ENCODE results near the gene PDZD7. TPM values are rescaled to one million over a fixed set of nuclear protein-coding genes. Genes with fewer than 3 reads are reported as not detected.

PDZD7 gene
- total and polyA plus RNA-seq, 9 of the 15 experiments (the other 6 are each of a cell fraction or from before 2014, with no cell fraction given) = 0.04 to 0.24 (median 0.08) TPM; not detected in 3

DNA sequence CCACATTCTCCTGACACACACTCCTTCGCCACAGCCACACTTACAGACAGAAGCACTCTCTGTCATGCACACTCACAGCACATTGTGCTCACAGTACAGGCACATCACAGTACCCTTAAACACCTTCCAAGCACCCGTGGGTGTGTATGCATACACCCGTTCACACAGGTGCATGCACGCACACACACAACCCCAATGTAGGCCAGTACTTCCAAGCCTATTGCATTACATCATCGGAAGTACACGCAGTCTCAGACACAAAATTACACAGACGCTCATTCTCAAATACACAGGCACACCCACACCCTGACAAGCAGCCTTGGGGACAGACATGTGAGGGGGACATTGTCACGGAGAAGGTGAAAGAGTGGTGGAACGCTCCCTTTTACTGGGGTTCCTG, 42.0 kb upstream of the PDZD7 start:
- ChIA-PET POLR2A (no interaction called here), CTCF (ENCODE audit: low intra/inter-chr PET ratio) (no interaction called here)
- Histone ChIP-seq H3K36me3 (ENCODE audit: control insufficient read depth, insufficient read depth, low read length) (no peaks in the 10 kb centered on the region), H3K27me3 (ENCODE audit: control insufficient read depth in 2 of 2, insufficient read depth in 2 of 2, low read length in 2 of 2) (peaks cover 0 to 7% of the 10 kb centered on the region in 2 experiments; a peak in 3 of 5 replicates), H3K79me2 (ENCODE audit: control insufficient read depth, insufficient read depth, low read length) (no peaks in the 10 kb centered on the region), H2AFZ (ENCODE audit: low read depth, low read length) (no peak overlapping the region), H3K27ac (ENCODE audit: extremely low read depth, low read depth, low read length) (no peak overlapping the region), H3K9me3 (replicated peaks; ENCODE audit: control insufficient read depth, insufficient read depth, low read depth, low read length) (no peaks in the 10 kb centered on the region), H4K20me1 (replicated peaks; ENCODE audit: control insufficient read depth, insufficient read depth, low read length) (no peaks in the 10 kb centered on the region), H3K9ac (ENCODE audit: insufficient read depth in 1 of 2, low read depth in 2 of 2, low read length in 2 of 2) (no peak overlapping the region), H3K4me2 (ENCODE audit: insufficient read depth, low read length) (no peak overlapping the region), H3K9me1 (ENCODE audit: control insufficient read depth, insufficient read depth, low read length) (no peaks in the 10 kb centered on the region), H3K4me3 (no peak overlapping the region), H3K4me1 (replicated peaks in 1 of 2; ENCODE audit: control insufficient read depth in 2 of 2, insufficient read depth in 2 of 2, low read length in 2 of 2) (peaks cover 17 to 21% of the 10 kb centered on the region in 2 experiments)
- ATAC-seq (no peak), DNase-seq (ENCODE audit: extremely low read depth in 1 of 4, low spot score in 3 of 4) (no peak), FAIRE-seq (no peak)
- in situ Hi-C loops (cut with MboI) = no loop called here
- intact Hi-C loops (cut with micrococcal nuclease) = no loop called here
- no peak for TF ChIP-seq POLR2G (IDR thresholded peaks at IDR 0.05; ENCODE audit: low read depth, low read length)
- TF ChIP-seq, protein P1, sequence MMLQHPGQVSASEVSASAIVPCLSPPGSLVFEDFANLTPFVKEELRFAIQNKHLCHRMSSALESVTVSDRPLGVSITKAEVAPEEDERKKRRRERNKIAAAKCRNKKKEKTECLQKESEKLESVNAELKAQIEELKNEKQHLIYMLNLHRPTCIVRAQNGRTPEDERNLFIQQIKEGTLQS (IDR thresholded peaks at IDR 0.05) = peak; percentile 21; the same call in 1 of the 2 replicates
- TF ChIP-seq, protein P1 (CRISPR knock-in tag; conservative IDR thresholded peaks at IDR 0.05) = no peak
- no TSS peak for BruUV-seq (replicated peaks)
- 61% methylated on average over 9 of the region's 9 CpGs for WGBS (ENCODE audit: insufficient coverage, low coverage, missing lambda C conversion rate)

DNA sequence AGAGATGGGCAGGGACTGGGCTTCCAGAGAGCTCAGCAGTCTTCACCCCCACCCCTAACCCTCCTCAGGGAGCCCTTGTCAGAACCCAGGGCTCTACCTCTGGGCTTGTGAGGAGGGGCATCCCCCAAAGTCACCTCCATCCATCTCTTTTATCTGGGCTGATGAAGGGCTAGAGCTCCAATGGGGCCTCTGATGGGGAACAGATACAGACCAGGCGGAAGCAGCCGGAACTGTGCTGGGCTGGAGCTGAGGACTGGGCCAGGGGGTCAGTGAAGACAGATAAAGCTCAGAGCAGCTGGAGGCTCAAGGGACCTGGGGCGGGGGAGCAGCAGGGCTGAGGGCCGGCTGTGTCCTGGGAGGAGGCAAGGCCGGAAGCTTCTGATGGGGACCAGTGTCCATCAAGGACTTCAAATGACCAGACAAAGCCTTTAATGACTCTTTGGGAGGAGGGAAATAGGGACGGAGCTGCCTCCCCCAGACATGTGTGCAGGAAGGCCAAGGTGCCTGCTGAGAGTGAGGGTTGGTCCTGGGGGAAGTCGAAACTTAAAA, 41.0 kb upstream of the PDZD7 start:
- Histone ChIP-seq H3K9me1 (ENCODE audit: control insufficient read depth, insufficient read depth, low read length) (no peaks in the 10 kb centered on the region), H3K79me2 (ENCODE audit: control insufficient read depth, insufficient read depth, low read length) (no peaks in the 10 kb centered on the region), H2AFZ (ENCODE audit: low read depth, low read length) (peak overlapping the region; percentile 62; the same call in 1 of the 2 replicates), H3K4me1 (replicated peaks in 1 of 2; ENCODE audit: control insufficient read depth in 2 of 2, insufficient read depth in 2 of 2, low read length in 2 of 2) (peaks cover 21 to 25% of the 10 kb centered on the region in 2 experiments), H3K4me2 (ENCODE audit: insufficient read depth, low read length) (no peak overlapping the region), H3K9me3 (replicated peaks; ENCODE audit: control insufficient read depth, insufficient read depth, low read depth, low read length) (no peaks in the 10 kb centered on the region), H4K20me1 (replicated peaks; ENCODE audit: control insufficient read depth, insufficient read depth, low read length) (no peaks in the 10 kb centered on the region), H3K36me3 (ENCODE audit: control insufficient read depth, insufficient read depth, low read length) (no peaks in the 10 kb centered on the region), H3K27ac (ENCODE audit: extremely low read depth, low read depth, low read length) (no peak overlapping the region), H3K4me3 (no peak overlapping the region), H3K27me3 (ENCODE audit: control insufficient read depth in 2 of 2, insufficient read depth in 2 of 2, low read length in 2 of 2) (peaks cover 0 to 7% of the 10 kb centered on the region in 2 experiments; a peak in 3 of 5 replicates), H3K9ac (ENCODE audit: insufficient read depth in 1 of 2, low read depth in 2 of 2, low read length in 2 of 2) (peak overlapping the region in 1 of 2 experiments; percentile 58; a peak in 1 of 4 replicates)
- CTCF ChIA-PET (ENCODE audit: low intra/inter-chr PET ratio) = no interaction called here
- in situ Hi-C loops (cut with MboI) = no loop called here
- intact Hi-C loops (cut with micrococcal nuclease) = no loop called here
- POLR2A ChIA-PET = interaction anchor here (0.6 to 1.2 kb wide), 3 partner anchors 10 to 15 kb away, joined by 3 to 7 read pairs (median 3); partner anchors contain the start of gene KAZALD1
- DNase-seq (ENCODE audit: extremely low read depth in 1 of 4, low spot score in 3 of 4) (peak in 3 of 4 experiments; percentile 26 to 80 (median 75)), FAIRE-seq (peak; percentile 80), ATAC-seq (peak; percentile 78)
- no TSS peak for BruUV-seq (replicated peaks)
- whole genome bisulfite sequencing (ENCODE audit: insufficient coverage, low coverage, missing lambda C conversion rate) = 0% methylated on average over 2 of the region's 7 CpGs
- TF ChIP-seq RCOR1 (IDR thresholded peaks at IDR 0.05; ENCODE audit: borderline replicate concordance in 1 of 2, low read depth in 2 of 2, low read length in 2 of 2) = 0 out of 4 replicates have a peak, but pooled peaks of 1 of the 2 experiments have one; percentile 16
- peak; percentile 71 for TF ChIP-seq KLF16 (IDR thresholded peaks at IDR 0.05)
- peak; percentile 49; the same call in 1 of the 2 replicates for TF ChIP-seq GATA2 (CRISPR knock-in tag; IDR thresholded peaks at IDR 0.05)
- TF ChIP-seq, protein P2, sequence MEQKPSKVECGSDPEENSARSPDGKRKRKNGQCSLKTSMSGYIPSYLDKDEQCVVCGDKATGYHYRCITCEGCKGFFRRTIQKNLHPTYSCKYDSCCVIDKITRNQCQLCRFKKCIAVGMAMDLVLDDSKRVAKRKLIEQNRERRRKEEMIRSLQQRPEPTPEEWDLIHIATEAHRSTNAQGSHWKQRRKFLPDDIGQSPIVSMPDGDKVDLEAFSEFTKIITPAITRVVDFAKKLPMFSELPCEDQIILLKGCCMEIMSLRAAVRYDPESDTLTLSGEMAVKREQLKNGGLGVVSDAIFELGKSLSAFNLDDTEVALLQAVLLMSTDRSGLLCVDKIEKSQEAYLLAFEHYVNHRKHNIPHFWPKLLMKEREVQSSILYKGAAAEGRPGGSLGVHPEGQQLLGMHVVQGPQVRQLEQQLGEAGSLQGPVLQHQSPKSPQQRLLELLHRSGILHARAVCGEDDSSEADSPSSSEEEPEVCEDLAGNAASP (IDR thresholded peaks at IDR 0.05) = no peak
- TF ChIP-seq CHD4 (IDR thresholded peaks at IDR 0.05; ENCODE audit: insufficient read depth, insufficient replicate concordance, low read depth, low read length, poor library complexity, severe bottlenecking) = no peak
